Sigmoid colon (tissue), 7 donors: ENCODE measurements around the gene FAM240B. TPM values are rescaled to one million over a fixed set of nuclear protein-coding genes. Genes with fewer than 3 reads are reported as not detected.

ENCODE experiments used
- DNase-seq: peaks from one replicate; pipeline ENCODE4 v3.0.0-alpha.2; 2019
- H3K27ac ChIP-seq, 4 donors: fragments of 200-600 bp; sonication (generic); one replicate each; pipeline ENCODE4 v1.5.1; 2016 to 2019; ENCODE audit warnings: mild to moderate bottlenecking in 1 of 4
- H3K27me3 ChIP-seq, 3 donors: fragments of 200-600 bp; sonication (generic); one replicate each; pipeline ENCODE4 v1.5.1; 2019; ENCODE audit warnings: mild to moderate bottlenecking in 1 of 3
- H3K36me3 ChIP-seq, 4 donors: fragments of 200-600 bp; sonication (generic); one replicate each; pipeline ENCODE4 v1.5.1; 2016 to 2019
- H3K4me1 ChIP-seq, 4 donors: fragments of 200-600 bp; sonication (generic); one replicate each; pipeline ENCODE4 v1.5.1; 2017 to 2019
- H3K4me3 ChIP-seq, 4 donors: fragments of 200-600 bp; sonication (generic); one replicate each; pipeline ENCODE4 v1.5.1; 2017 to 2019; ENCODE audit warnings: mild to moderate bottlenecking in 2 of 4, moderate library complexity in 1 of 4
- H3K9me3 ChIP-seq, 4 donors: fragments of 200-600 bp in 3 of 4; sonication (generic) in 3 of 4; one replicate each; pipeline versions ENCODE4 v1.5.1 to v1.6.1; 2013 to 2019
- EP300 ChIP-seq, 4 donors: sonication (generic); formaldehyde crosslinking; IDR thresholded peaks; one replicate each; pipeline ENCODE4 v1.6.1; 2017; ENCODE audit warnings: antibody characterized with exemption in 4 of 4
- POLR2A ChIP-seq, 2 donors: fragments of 450-650 bp; IDR thresholded peaks; one replicate each; pipeline ENCODE4 v1.6.1; 2016; ENCODE audit warnings: antibody characterized with exemption in 2 of 2, mild to moderate bottlenecking in 2 of 2, moderate library complexity in 2 of 2
- POLR2AphosphoS5 ChIP-seq, 4 donors: sonication (generic); formaldehyde crosslinking; IDR thresholded peaks; one replicate each; pipeline ENCODE4 v1.6.1; 2017; ENCODE audit warnings: antibody characterized with exemption in 4 of 4
- WGBS, 2 donors: extraction: QIAGEN DNeasy Blood & Tissue Kit; methylation state at CpG; one replicate each; pipeline ENCODE4 v1.1.7; 2013; 5-methylcytosine and 5-hydroxymethylcytosine counted together
- intact Hi-C: fragments of 100-400 bp; cut with DNase I; formaldehyde crosslinking; loops from one replicate; pipeline ENCODE4 v1.15.1; 2023
- polyA plus RNA-seq, 3 donors: library from polyadenylated mRNA; stranded (reverse); fragments of 200-250 nt; gene quantifications; one replicate each; pipeline ENCODE4 v1.2.3, GENCODE V29; 2013
- total RNA-seq, 4 donors: library from RNA; depleted of rRNA; stranded (reverse); fragments of >200 nt; gene quantifications; one replicate each; pipeline ENCODE4 v1.1.0, GENCODE V29; 2016
- TF ChIP-seq, protein P1 (sequence below), 4 experiments: fragments of 450-650 bp in 3 of 4; fragments of 200-600 bp in 1 of 4; IDR thresholded peaks; one replicate each; pipeline ENCODE4 v1.5.1; 2016 to 2019; ENCODE audit warnings: antibody characterized with exemption in 4 of 4, mild to moderate bottlenecking in 3 of 4, moderate library complexity in 2 of 4
- donor health status: healthy with polysubstance abuse.
- donor health status: Bipolar disorder and iron deficiency.
- donor health status: healthy.

FAM240B gene
- total and polyA plus RNA-seq, 7 donors, result not detected

DNA sequence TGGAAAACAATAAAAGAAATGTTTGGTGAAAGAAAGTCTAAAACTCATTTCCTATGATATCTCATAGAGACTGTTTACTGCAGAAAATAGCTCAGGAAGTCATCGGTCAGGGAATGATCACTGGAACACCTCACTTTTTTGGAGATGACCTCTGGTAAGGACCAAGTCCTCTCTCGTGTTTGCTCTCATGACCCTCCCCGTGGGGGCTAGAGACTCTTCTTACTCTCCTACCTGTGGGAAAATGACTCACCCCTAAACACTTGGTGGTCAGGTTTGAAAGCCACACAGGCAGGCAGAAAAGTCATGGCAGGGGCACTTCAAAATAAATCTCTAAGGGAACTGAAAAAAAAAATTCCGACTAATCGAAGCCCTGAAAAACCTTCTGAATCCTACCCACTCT, 48.2 kb downstream of the FAM240B start:
- no peak overlapping the region for H3K4me3 ChIP-seq
- 82 to 86% methylated on average over 5 of the region's 5 CpGs for WGBS, 2 donors
- no peak for DNase-seq
- H3K9me3 ChIP-seq, result no peaks in the 10 kb centered on the region
- no peaks in the 10 kb centered on the region for H3K36me3 ChIP-seq
- no peaks in the 10 kb centered on the region for H3K27me3 ChIP-seq
- TF ChIP-seq POLR2A (IDR thresholded peaks at IDR 0.05) (no peak), POLR2AphosphoS5 (IDR thresholded peaks at IDR 0.05) (no peak), EP300 (IDR thresholded peaks at IDR 0.05) (no peak)
- TF ChIP-seq, protein P1, sequence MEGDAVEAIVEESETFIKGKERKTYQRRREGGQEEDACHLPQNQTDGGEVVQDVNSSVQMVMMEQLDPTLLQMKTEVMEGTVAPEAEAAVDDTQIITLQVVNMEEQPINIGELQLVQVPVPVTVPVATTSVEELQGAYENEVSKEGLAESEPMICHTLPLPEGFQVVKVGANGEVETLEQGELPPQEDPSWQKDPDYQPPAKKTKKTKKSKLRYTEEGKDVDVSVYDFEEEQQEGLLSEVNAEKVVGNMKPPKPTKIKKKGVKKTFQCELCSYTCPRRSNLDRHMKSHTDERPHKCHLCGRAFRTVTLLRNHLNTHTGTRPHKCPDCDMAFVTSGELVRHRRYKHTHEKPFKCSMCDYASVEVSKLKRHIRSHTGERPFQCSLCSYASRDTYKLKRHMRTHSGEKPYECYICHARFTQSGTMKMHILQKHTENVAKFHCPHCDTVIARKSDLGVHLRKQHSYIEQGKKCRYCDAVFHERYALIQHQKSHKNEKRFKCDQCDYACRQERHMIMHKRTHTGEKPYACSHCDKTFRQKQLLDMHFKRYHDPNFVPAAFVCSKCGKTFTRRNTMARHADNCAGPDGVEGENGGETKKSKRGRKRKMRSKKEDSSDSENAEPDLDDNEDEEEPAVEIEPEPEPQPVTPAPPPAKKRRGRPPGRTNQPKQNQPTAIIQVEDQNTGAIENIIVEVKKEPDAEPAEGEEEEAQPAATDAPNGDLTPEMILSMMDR (IDR thresholded peaks at IDR 0.05), result no peak
- intact Hi-C loops, result loop anchor here (5.0 to 10.0 kb wide), 2 partner anchors 56 to 237 kb away; no protein-coding TSS in a partner anchor
- peaks cover 0 to 6% (median 2%) of the 10 kb centered on the region in 4 donors for H3K4me1 ChIP-seq
- no peak overlapping the region for H3K27ac ChIP-seq

DNA sequence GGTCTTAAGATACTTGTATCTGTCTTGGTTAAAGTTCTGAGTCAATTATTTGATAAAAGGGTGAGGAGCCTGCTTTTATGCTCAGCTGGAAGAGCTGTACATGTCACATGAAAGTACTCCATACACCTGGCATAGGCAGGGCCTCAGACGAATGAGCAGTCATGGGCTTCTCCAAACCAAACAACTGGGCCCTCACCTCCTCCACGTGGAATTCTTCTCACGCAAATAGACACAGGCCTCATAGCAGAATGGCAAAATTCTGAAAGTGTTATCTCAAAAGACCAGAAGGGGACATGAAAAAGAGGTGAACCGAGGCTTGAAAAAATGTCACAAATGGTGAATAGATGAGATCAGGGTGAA, 48.6 kb downstream of the FAM240B start:
- H3K4me1 ChIP-seq, result peaks cover 0 to 6% (median 2%) of the 10 kb centered on the region in 4 donors
- H3K27ac ChIP-seq, result no peak overlapping the region
- TF ChIP-seq POLR2AphosphoS5 (IDR thresholded peaks at IDR 0.05) (no peak), POLR2A (IDR thresholded peaks at IDR 0.05) (no peak), EP300 (IDR thresholded peaks at IDR 0.05) (no peak)
- TF ChIP-seq, protein P1 (IDR thresholded peaks at IDR 0.05), result no peak
- intact Hi-C loops, result loop anchor here (5.0 to 10.0 kb wide), 2 partner anchors 56 to 237 kb away; no protein-coding TSS in a partner anchor
- no peaks in the 10 kb centered on the region for H3K9me3 ChIP-seq
- no peaks in the 10 kb centered on the region for H3K36me3 ChIP-seq
- DNase-seq, result no peak
- WGBS, 2 donors, result 72 to 90% methylated on average over 4 of the region's 4 CpGs
- no peaks in the 10 kb centered on the region for H3K27me3 ChIP-seq
- H3K4me3 ChIP-seq, result no peak overlapping the region

DNA sequence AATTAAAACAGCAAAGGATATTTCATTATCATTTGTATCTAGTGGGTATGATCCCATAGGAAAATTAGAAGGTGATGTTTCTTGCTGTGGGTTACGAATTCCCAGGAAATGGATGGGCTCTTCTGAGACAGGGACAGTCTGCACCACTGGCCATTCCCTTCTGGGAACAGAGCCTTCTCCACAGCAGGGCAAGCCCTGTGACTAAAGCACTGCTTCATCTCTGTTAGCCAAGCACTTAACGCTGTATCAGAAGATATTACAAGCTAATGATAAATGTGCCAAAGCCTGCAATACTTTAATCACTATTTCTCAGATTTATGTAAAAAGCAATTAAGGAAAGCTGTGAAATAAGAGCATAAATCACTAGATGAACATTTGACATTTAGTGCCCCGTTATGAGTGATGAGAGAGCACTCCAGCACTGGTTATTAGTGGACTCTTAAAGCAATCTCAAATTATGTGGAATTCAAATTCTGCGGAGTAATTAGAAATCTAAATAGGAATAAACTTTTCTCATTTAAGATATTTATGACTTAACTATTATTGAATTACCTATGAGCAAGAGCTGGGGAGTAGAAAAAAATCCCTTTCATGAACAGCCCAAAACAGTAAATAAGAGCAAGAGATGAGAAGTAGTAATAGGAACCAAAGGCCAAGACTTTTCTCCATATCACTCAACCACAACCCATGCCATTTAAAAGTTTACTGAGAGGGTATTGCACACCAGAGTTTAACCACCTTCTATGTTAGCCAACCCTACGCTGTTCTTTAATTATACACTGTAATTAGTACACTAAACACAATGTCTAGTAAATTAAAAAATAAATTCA, 49.2 kb downstream of the FAM240B start:
- WGBS, 2 donors, result 79 to 94% methylated on average over 5 of the region's 5 CpGs
- Histone ChIP-seq H3K27ac (no peak overlapping the region), H3K27me3 (no peaks in the 10 kb centered on the region), H3K4me3 (no peak overlapping the region), H3K9me3 (no peaks in the 10 kb centered on the region), H3K4me1 (peaks cover 0 to 6% (median 2%) of the 10 kb centered on the region in 4 donors), H3K36me3 (no peaks in the 10 kb centered on the region)
- TF ChIP-seq, protein P1 (IDR thresholded peaks at IDR 0.05), result no peak
- TF ChIP-seq EP300 (IDR thresholded peaks at IDR 0.05), result no peak
- no peak for TF ChIP-seq POLR2A (IDR thresholded peaks at IDR 0.05)
- no peak for TF ChIP-seq POLR2AphosphoS5 (IDR thresholded peaks at IDR 0.05)
- intact Hi-C loops, result loop anchor here (5.0 to 10.0 kb wide), 2 partner anchors 57 to 236 kb away; no protein-coding TSS in a partner anchor
- no peak for DNase-seq

DNA sequence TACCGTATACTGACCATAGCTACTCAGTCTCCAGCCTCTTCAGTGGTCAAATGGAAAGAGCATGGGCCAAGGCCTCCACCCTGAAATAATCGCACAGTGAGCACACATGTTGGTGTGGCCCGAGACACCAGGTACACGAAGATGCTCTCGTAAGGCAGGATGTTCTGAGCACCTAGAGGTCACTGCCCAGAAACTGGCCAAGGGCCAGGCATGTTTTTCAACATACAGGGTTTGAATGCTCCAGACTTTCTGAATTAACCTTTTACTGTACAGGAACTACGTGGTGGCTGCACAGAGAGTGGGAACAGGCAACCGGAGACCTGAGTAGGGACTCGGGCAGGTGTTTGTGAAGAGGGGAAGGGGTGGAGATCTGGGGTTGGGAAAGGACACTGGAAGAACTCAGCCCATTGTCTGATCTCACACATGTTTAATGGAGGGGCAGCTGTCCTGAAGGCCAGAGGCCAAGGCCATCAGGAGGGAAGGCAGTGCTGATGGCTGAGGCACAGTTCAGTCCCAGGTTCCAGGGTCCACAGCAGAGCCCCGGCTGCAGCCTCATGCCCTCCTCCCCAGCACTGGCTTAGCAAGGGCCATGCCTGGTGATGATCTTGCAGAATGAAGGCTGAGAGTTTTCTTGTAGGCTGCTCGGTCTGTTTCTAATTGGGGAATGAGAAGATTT, 51.0 kb downstream of the FAM240B start:
- intact Hi-C loops, result no loop called here
- Histone ChIP-seq H3K27me3 (no peaks in the 10 kb centered on the region), H3K4me3 (no peak overlapping the region), H3K36me3 (no peaks in the 10 kb centered on the region), H3K27ac (no peak overlapping the region), H3K9me3 (no peaks in the 10 kb centered on the region), H3K4me1 (peaks cover 0 to 6% (median 2%) of the 10 kb centered on the region in 4 donors)
- no peak for DNase-seq
- TF ChIP-seq POLR2A (IDR thresholded peaks at IDR 0.05) (no peak), POLR2AphosphoS5 (IDR thresholded peaks at IDR 0.05) (no peak), EP300 (IDR thresholded peaks at IDR 0.05) (no peak)
- TF ChIP-seq, protein P1 (IDR thresholded peaks at IDR 0.05), result no peak
- 90 to 91% methylated on average over 10 of the region's 10 CpGs for WGBS, 2 donors
